H4 (cell line): ENCODE measurements around the gene ZNF511. TPM values are rescaled to one million over a fixed set of nuclear protein-coding genes. Genes with fewer than 3 reads are reported as not detected.
A peak's percentile ranks its signal among the peaks of the same experiment; 100 is the strongest.

ENCODE experiments used
- DNase-seq: peaks from one replicate; pipeline ENCODE4 v3.0.0-alpha.2; 2015; ENCODE audit warnings: low spot score
- total RNA-seq: library from RNA; depleted of rRNA; stranded (reverse); fragments of >200 nt; shearing (Covaris generic); gene quantifications from 2 replicates; pipeline ENCODE4 v1.2.3, GENCODE V29; 2014

Gene ZNF511
- total RNA-seq, 1 experiment from 2014 or later = 66.3 TPM

- no peak for DNase-seq
These were observed 15.6 kb upstream of the ZNF511 start for GRCh38 chr10:133292919-133293809.

GRCh38 chr10:133293810-133294119 lies 14.9 kb upstream of the ZNF511 start:
- DNase-seq = no peak

GRCh38 chr10:133294189-133294588 lies 14.5 kb upstream of the ZNF511 start:
- DNase-seq = no peak

- no peak for DNase-seq
These were observed 13.0 kb upstream of the ZNF511 start for GRCh38 chr10:133295426-133296320.

- no peak for DNase-seq
These were observed 11.2 kb upstream of the ZNF511 start for GRCh38 chr10:133297504-133297903.

GRCh38 chr10:133298466-133298865 lies 10.2 kb upstream of the ZNF511 start:
- no peak for DNase-seq

GRCh38 chr10:133299224-133299623 lies 9.5 kb upstream of the ZNF511 start:
- DNase-seq = no peak

GRCh38 chr10:133299738-133300137 lies 9.0 kb upstream of the ZNF511 start:
- DNase-seq = no peak

GRCh38 chr10:133302230-133302629 lies 6.5 kb upstream of the ZNF511 start:
- no peak for DNase-seq

- DNase-seq = no peak
These were observed 5.5 kb upstream of the ZNF511 start for GRCh38 chr10:133303206-133303605.

GRCh38 chr10:133306097-133306476 lies 2.6 kb upstream of the ZNF511 start:
- DNase-seq = no peak

- DNase-seq = no peak
These were observed 1.8 kb upstream of the ZNF511 start for GRCh38 chr10:133306941-133307379.

GRCh38 chr10:133307776-133308420 lies 816 bp upstream of the ZNF511 start:
- DNase-seq = peak; percentile 68

- peak; percentile 59 for DNase-seq
These were observed 496 bp downstream of the ZNF511 start for GRCh38 chr10:133309100-133309719.

GRCh38 chr10:133309720-133310398 lies 1.1 kb downstream of the ZNF511 start:
- no peak for DNase-seq

GRCh38 chr10:133310399-133310755 lies 1.7 kb downstream of the ZNF511 start:
- DNase-seq = no peak

GRCh38 chr10:133310789-133311188 lies 2.1 kb downstream of the ZNF511 start:
- DNase-seq = no peak

- no peak for DNase-seq
These were observed 2.9 kb downstream of the ZNF511 start for GRCh38 chr10:133311570-133311969.

GRCh38 chr10:133312016-133312768 lies 3.5 kb downstream of the ZNF511 start:
- no peak for DNase-seq

GRCh38 chr10:133312769-133313145 lies 4.0 kb downstream of the ZNF511 start:
- DNase-seq = no peak

GRCh38 chr10:133313192-133313591 lies 4.5 kb downstream of the ZNF511 start:
- no peak for DNase-seq
